K562 (cell line): ENCODE results near the gene CARD9. TPM values are rescaled to one million over a fixed set of nuclear protein-coding genes. Genes with fewer than 3 reads are reported as not detected.

ENCODE experiments used
- ATAC-seq: fragments of 200-7000 bp; cut with Tn5 transposase; 3 replicates; pipeline ENCODE4 v1.9.1; 2020; ENCODE audit warnings: moderate library complexity
- BruUV-seq: library from RNA; stranded (reverse); fragments of 400-500 nt; replicated peaks from 2 replicates; lab custom pipeline; 2021; lab: Mats Ljungman, UMichigan
- CTCF ChIA-PET: fragments of 300-600 bp; formaldehyde crosslinking; extraction: SDS; loops from one replicate; lab custom pipeline; 2021; ENCODE audit warnings: low intra/inter-chr PET ratio; lab: Yijun Ruan, JAX
- POLR2A ChIA-PET: fragments of 300-600, 350-650 bp; sonication (Branson Sonifier 250); formaldehyde crosslinking; extraction: SDS; loops from one replicate; lab custom pipeline; 2021; ENCODE audit warnings: antibody characterized with exemption, inconsistent platforms; lab: Yijun Ruan, JAX
- DNase-seq, 4 experiments: peaks; one replicate each; pipeline versions ENCODE4 v3.0.0 to v3.0.0-alpha.2; 2011 to 2018; ENCODE audit warnings: low spot score in 3 of 4, mixed read lengths in 3 of 4; ENCODE audit errors: extremely low read depth in 1 of 4
- FAIRE-seq: peaks from 2 replicates; lab custom pipeline; 2011; peaks lifted over from hg19 to GRCh38; lab: Jason Lieb, UNC
- H2AFZ ChIP-seq: 2 replicates; pipeline ENCODE4 v1.6.0; 2011; ENCODE audit warnings: low read depth, low read length, control low read depth, inconsistent platforms
- H3K27ac ChIP-seq: fragments of 200-600 bp; 3 replicates; pipeline ENCODE4 v1.8.0; 2011; ENCODE audit warnings: low read depth, mild to moderate bottlenecking, control low read depth, inconsistent platforms, low read length, moderate library complexity, mixed read lengths; ENCODE audit errors: extremely low read depth
- H3K27me3 ChIP-seq, 2 experiments: fragments of 300-600 bp in 1 of 2; 2 replicates in 1 of 2; 3 replicates in 1 of 2; pipeline versions ENCODE4 v1.6.0 to v1.8.0; 2011; ENCODE audit warnings: inconsistent platforms in 2 of 2, low read length in 2 of 2, mild to moderate bottlenecking in 1 of 2, mixed read lengths in 1 of 2, moderate library complexity in 1 of 2; ENCODE audit not compliant: control insufficient read depth in 2 of 2, insufficient read depth in 2 of 2
- H3K36me3 ChIP-seq: fragments of 300-600 bp; 3 replicates; pipeline ENCODE4 v1.8.0; 2011; ENCODE audit warnings: mild to moderate bottlenecking, low read length, inconsistent platforms; ENCODE audit not compliant: control insufficient read depth, insufficient read depth
- H3K4me1 ChIP-seq, 2 experiments: fragments of 200-600 bp in 1 of 2; replicated peaks in 1 of 2; 2 replicates in 1 of 2; 3 replicates in 1 of 2; pipeline versions ENCODE4 v1.5.1 to v1.8.0; 2011; ENCODE audit warnings: inconsistent platforms in 2 of 2, low read length in 2 of 2, mild to moderate bottlenecking in 1 of 2, mixed read lengths in 1 of 2, moderate library complexity in 1 of 2; ENCODE audit not compliant: control insufficient read depth in 2 of 2, insufficient read depth in 2 of 2
- H3K4me2 ChIP-seq: 2 replicates; pipeline ENCODE4 v1.6.1; 2011; ENCODE audit warnings: low read length, control low read depth, inconsistent platforms, mixed read lengths; ENCODE audit not compliant: insufficient read depth
- H3K4me3 ChIP-seq: fragments of 200-600 bp; sonication (generic), shearing (Covaris generic); 2 replicates; pipeline ENCODE4 v1.5.1; 2016; ENCODE audit warnings: control low read depth, inconsistent platforms
- H3K79me2 ChIP-seq: fragments of 200-600 bp; 3 replicates; pipeline ENCODE4 v1.8.0; 2011; ENCODE audit warnings: low read length, inconsistent platforms; ENCODE audit not compliant: control insufficient read depth, insufficient read depth
- H3K9ac ChIP-seq, 2 experiments: 2 replicates each; pipeline versions ENCODE4 v1.6.0 to v1.6.1; 2011; ENCODE audit warnings: low read depth in 2 of 2, low read length in 2 of 2, control low read depth in 1 of 2, inconsistent platforms in 1 of 2, mild to moderate bottlenecking in 1 of 2, mixed read lengths in 1 of 2; ENCODE audit not compliant: insufficient read depth in 1 of 2
- H3K9me1 ChIP-seq: one replicate; pipeline ENCODE4 v1.6.0; 2011; ENCODE audit warnings: inconsistent platforms, mild to moderate bottlenecking, low read length, moderate library complexity; ENCODE audit not compliant: control insufficient read depth, insufficient read depth
- H3K9me3 ChIP-seq: replicated peaks from 2 replicates; pipeline ENCODE4 v1.5.1; 2011; ENCODE audit warnings: low read depth, low read length, inconsistent platforms; ENCODE audit not compliant: control insufficient read depth, insufficient read depth
- H4K20me1 ChIP-seq: replicated peaks from 2 replicates; pipeline ENCODE4 v1.6.1; 2011; ENCODE audit warnings: low read length, inconsistent platforms, mixed read lengths; ENCODE audit not compliant: control insufficient read depth, insufficient read depth
- BHLHE40 ChIP-seq: IDR thresholded peaks from 2 replicates; pipeline ENCODE4 v1.6.1; 2011; ENCODE audit warnings: low read length, improper control_type of control experiment
- BRCA1 ChIP-seq, 2 experiments: fragments of 450-650 bp in 1 of 2; sonication (generic) in 1 of 2; formaldehyde crosslinking in 1 of 2; IDR thresholded peaks; 2 replicates each; pipeline versions ENCODE4 v1.5.0 to v1.6.1; 2017 to 2020; ENCODE audit warnings: mild to moderate bottlenecking in 1 of 2, missing genetic modification reagents in 1 of 2
- BRD4 ChIP-seq: fragments of 200-600 bp; sonication (generic); IDR thresholded peaks from 2 replicates; pipeline ENCODE4 v1.6.1; 2017; ENCODE audit warnings: inconsistent platforms
- CEBPB ChIP-seq: fragments of 450-650 bp; IDR thresholded peaks from 2 replicates; pipeline ENCODE4 v1.6.1; 2016; ENCODE audit warnings: missing genetic modification characterization, missing compliant biosample characterization
- HMGXB4 ChIP-seq: sonication (generic); formaldehyde crosslinking; IDR thresholded peaks from 2 replicates; pipeline ENCODE4 v1.8.1; 2023; ENCODE audit warnings: mild to moderate bottlenecking, missing genetic modification reagents
- HOXB6 ChIP-seq: fragments of 250-450 bp; sonication (Bioruptor Pico); IDR thresholded peaks from 2 replicates; pipeline ENCODE4 v1.5.1; 2022; ENCODE audit warnings: mild to moderate bottlenecking, borderline replicate concordance
- NCOA2 ChIP-seq, 2 experiments: fragments of 450-650 bp; IDR thresholded peaks; 2 replicates each; pipeline ENCODE4 v1.6.1; 2018; ENCODE audit warnings: mild to moderate bottlenecking in 2 of 2, moderate library complexity in 1 of 2; ENCODE audit not compliant: partially characterized antibody in 2 of 2
- NUFIP1 ChIP-seq: fragments of 450-650 bp; IDR thresholded peaks from 2 replicates; pipeline ENCODE4 v1.6.1; 2018; ENCODE audit not compliant: partially characterized antibody
- PPARD ChIP-seq: fragments of 250-450 bp; sonication (Bioruptor Pico); IDR thresholded peaks from 2 replicates; pipeline ENCODE4 v1.8.0; 2022; ENCODE audit warnings: inconsistent platforms, mild to moderate bottlenecking, moderate library complexity
- SUPT5H ChIP-seq: fragments of 450-650 bp; IDR thresholded peaks from 2 replicates; pipeline ENCODE4 v1.6.1; 2016
- XRCC3 ChIP-seq: fragments of 450-650 bp; IDR thresholded peaks from 2 replicates; pipeline ENCODE4 v1.6.1; 2017; ENCODE audit warnings: mild to moderate bottlenecking, moderate library complexity
- ZNF23 ChIP-seq: fragments of 250-450 bp; sonication (Bioruptor Pico); IDR thresholded peaks from 2 replicates; pipeline ENCODE4 v1.4.0; 2020; ENCODE audit warnings: mild to moderate bottlenecking
- ZNF639 ChIP-seq, 2 experiments: fragments of 200-800 bp in 1 of 2; sonication (Bioruptor generic) in 1 of 2; sonication (generic) in 1 of 2; formaldehyde crosslinking in 1 of 2; IDR thresholded peaks in 1 of 2; conservative IDR thresholded peaks in 1 of 2; 2 replicates each; pipeline versions ENCODE4 v1.5.0 to v1.6.1; 2016 to 2020; ENCODE audit warnings: missing compliant biosample characterization in 1 of 2, missing genetic modification characterization in 1 of 2, missing genetic modification reagents in 1 of 2
- WGBS: fragments of 100-300 bp; shearing (Covaris generic); methylation state at CpG from one replicate; pipeline ENCODE4 v1.1.6; 2016; ENCODE audit warnings: low coverage, mixed read lengths; ENCODE audit not compliant: insufficient coverage; ENCODE audit errors: missing lambda C conversion rate; 5-methylcytosine and 5-hydroxymethylcytosine counted together
- in situ Hi-C: fragments of 300-500 bp; cut with MboI; formaldehyde crosslinking; loops from 4 replicates; pipeline ENCODE4 v1.15.0; 2018; ENCODE audit warnings: inconsistent platforms, mixed read lengths
- intact Hi-C: fragments of 100-400 bp; cut with micrococcal nuclease; formaldehyde crosslinking; loops from 2 replicates; pipeline ENCODE4 v1.14.2; 2022
- polyA plus RNA-seq, 8 experiments: library from polyadenylated mRNA; depleted of rRNA in 4 of 8; stranded (reverse) in 5 of 8; unstranded in 3 of 8; fragments of >200 nt; fragmentation: Nextera tagmentation in 2 of 8; fragmentation: Illumina TruSeq in 1 of 8; extraction: Ambion mirVana in 2 of 8; extraction: Trizol in 1 of 8; gene quantifications; 2 replicates each; pipeline versions ENCODE4 v1.2.1 to v1.2.3, GENCODE V29; 2011 to 2014; ENCODE audit warnings: inconsistent platforms in 1 of 8, missing spikeins in 1 of 8
- total RNA-seq, 7 experiments: library from RNA; depleted of rRNA in 6 of 7; stranded (reverse); fragments of >200 nt in 6 of 7; fragmentation: Illumina TruSeq in 2 of 7; extraction: Trizol in 2 of 7; gene quantifications; 2 replicates each; pipeline versions ENCODE4 v1.2.1 to v1.2.3, GENCODE V29; 2011 to 2021; ENCODE audit warnings: low replicate concordance in 1 of 7
- TF ChIP-seq, protein P1 (sequence below): sonication (generic); formaldehyde crosslinking; IDR thresholded peaks from 2 replicates; pipeline ENCODE4 v1.9.0; 2022; ENCODE audit warnings: mild to moderate bottlenecking, missing genetic modification reagents
- TF ChIP-seq, protein P2 (sequence below), 2 experiments: fragments of 450-650 bp; IDR thresholded peaks; 2 replicates each; pipeline ENCODE4 v1.6.1; 2016

Gene CARD9
- total and polyA plus RNA-seq, 9 of the 15 experiments (the other 6 are each of a cell fraction or from before 2014, with no cell fraction given): 1.7 to 53.0 (median 9.7) TPM

- ChIA-PET POLR2A (interaction anchor here (0.6 to 1.0 kb wide), 4 partner anchors 27 to 469 kb away, joined by 3 to 4 read pairs (median 4); partner anchors contain the start of gene DNLZ), CTCF (interaction anchor here (0.8 to 1.9 kb wide), 6 partner anchors 36 to 232 kb away, joined by 3 to 10 read pairs (median 5); partner anchors contain the start of gene DNLZ)
- peaks cover 7 to 43% of the 10 kb centered on the region in 2 experiments; a peak in 4 of 5 replicates for H3K4me1 ChIP-seq
- under 1% methylated on average over 46 of the region's 67 CpGs for WGBS
- H3K4me3 ChIP-seq: peak overlapping the region; percentile 98
- in situ Hi-C loops (no loop called here), intact Hi-C loops (loop anchor here (1.0 to 2.0 kb wide), 3 partner anchors 34 to 61 kb away; no protein-coding TSS in a partner anchor)
- H3K9me3 ChIP-seq: no peaks in the 10 kb centered on the region
- peak overlapping the region; percentile 44; the same call in 1 of the 2 replicates for H2AFZ ChIP-seq
- no peaks in the 10 kb centered on the region for H3K27me3 ChIP-seq
- peak; percentile 16 for ATAC-seq
- H3K79me2 ChIP-seq: peaks cover 28% of the 10 kb centered on the region
- peak overlapping the region; percentile 69 for H3K27ac ChIP-seq
- no TSS peak for BruUV-seq
- no peaks in the 10 kb centered on the region; the same call in 1 of the 2 replicates for H4K20me1 ChIP-seq
- peaks cover 72% of the 10 kb centered on the region for H3K36me3 ChIP-seq
- DNase-seq: peak in 2 of 4 experiments; percentile 36 to 43
- no peak for FAIRE-seq
- H3K9ac ChIP-seq: peak overlapping the region; percentile 78 to 98
- no peaks in the 10 kb centered on the region for H3K9me1 ChIP-seq
- peak overlapping the region; percentile 97 for H3K4me2 ChIP-seq
- TF ChIP-seq CEBPB (no peak), BHLHE40 (peak; percentile 5; the same call in 1 of the 2 replicates), PPARD (CRISPR knock-in tag) (no peak), HMGXB4 (CRISPR knock-in tag) (no peak), HOXB6 (no peak), BRD4 (no peak), NCOA2 (IDR thresholded peaks at IDR 0.05; ENCODE audit: partially characterized antibody in 2 of 2) (no peak), NUFIP1 (no peak), SUPT5H (no peak), ZNF639 (CRISPR knock-in tag; conservative IDR thresholded peaks at IDR 0.05 in 1 of 2, IDR thresholded peaks at IDR 0.05 in 1 of 2) (0 out of 4 replicates have a peak, but pooled peaks of 1 of the 2 experiments have one; percentile 42), BRCA1 (IDR thresholded peaks at IDR 0.05) (no peak), BRCA1 (CRISPR knock-in tag; IDR thresholded peaks at IDR 0.05) (no peak), ZNF23 (CRISPR knock-in tag) (no peak), XRCC3 (no peak)
- TF ChIP-seq, protein P1, sequence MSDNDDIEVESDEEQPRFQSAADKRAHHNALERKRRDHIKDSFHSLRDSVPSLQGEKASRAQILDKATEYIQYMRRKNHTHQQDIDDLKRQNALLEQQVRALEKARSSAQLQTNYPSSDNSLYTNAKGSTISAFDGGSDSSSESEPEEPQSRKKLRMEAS (CRISPR knock-in tag): peak; percentile 59
- TF ChIP-seq, protein P2, sequence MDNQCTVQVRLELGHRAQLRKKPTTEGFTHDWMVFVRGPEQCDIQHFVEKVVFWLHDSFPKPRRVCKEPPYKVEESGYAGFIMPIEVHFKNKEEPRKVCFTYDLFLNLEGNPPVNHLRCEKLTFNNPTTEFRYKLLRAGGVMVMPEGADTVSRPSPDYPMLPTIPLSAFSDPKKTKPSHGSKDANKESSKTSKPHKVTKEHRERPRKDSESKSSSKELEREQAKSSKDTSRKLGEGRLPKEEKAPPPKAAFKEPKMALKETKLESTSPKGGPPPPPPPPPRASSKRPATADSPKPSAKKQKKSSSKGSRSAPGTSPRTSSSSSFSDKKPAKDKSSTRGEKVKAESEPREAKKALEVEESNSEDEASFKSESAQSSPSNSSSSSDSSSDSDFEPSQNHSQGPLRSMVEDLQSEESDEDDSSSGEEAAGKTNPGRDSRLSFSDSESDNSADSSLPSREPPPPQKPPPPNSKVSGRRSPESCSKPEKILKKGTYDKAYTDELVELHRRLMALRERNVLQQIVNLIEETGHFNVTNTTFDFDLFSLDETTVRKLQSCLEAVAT (IDR thresholded peaks at IDR 0.05): no peak
Observed at GRCh38 chr9:136399176-136400037, 25.9 kb upstream of the CARD9 start.
